ENCODE results near the gene XPA. TPM values are rescaled to one million over a fixed set of nuclear protein-coding genes. Genes with fewer than 3 reads are reported as not detected.

Gene XPA
- total RNA-seq, 1 donor: 11.1 TPM

DNA sequence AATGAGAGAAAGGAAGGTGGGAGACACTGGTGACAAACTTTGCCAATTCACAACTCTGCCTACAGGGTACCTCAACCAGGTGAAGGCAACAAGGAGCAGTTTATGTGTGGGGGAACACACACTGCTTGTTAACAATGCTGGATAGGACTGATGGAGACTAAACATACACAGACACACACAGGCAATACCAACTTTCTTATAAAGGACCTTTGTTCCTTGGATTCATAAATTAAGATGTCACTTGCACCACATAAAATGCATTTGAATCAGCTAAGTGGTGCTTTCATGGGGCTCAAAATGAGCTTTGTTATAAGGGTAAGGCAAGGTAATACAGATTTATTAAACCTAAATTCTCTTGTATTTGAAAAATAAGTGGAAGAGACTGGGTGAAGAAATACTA lies 68.0 kb downstream of the XPA start:
- TF ChIP-seq, protein P1, sequence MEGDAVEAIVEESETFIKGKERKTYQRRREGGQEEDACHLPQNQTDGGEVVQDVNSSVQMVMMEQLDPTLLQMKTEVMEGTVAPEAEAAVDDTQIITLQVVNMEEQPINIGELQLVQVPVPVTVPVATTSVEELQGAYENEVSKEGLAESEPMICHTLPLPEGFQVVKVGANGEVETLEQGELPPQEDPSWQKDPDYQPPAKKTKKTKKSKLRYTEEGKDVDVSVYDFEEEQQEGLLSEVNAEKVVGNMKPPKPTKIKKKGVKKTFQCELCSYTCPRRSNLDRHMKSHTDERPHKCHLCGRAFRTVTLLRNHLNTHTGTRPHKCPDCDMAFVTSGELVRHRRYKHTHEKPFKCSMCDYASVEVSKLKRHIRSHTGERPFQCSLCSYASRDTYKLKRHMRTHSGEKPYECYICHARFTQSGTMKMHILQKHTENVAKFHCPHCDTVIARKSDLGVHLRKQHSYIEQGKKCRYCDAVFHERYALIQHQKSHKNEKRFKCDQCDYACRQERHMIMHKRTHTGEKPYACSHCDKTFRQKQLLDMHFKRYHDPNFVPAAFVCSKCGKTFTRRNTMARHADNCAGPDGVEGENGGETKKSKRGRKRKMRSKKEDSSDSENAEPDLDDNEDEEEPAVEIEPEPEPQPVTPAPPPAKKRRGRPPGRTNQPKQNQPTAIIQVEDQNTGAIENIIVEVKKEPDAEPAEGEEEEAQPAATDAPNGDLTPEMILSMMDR (IDR thresholded peaks at IDR 0.05; ENCODE audit: insufficient read depth, low read length): no peak
- no peak overlapping the region for H3K4me3 ChIP-seq (ENCODE audit: low read depth, low read length)
- no peak for DNase-seq (ENCODE audit: low read depth)

DNA sequence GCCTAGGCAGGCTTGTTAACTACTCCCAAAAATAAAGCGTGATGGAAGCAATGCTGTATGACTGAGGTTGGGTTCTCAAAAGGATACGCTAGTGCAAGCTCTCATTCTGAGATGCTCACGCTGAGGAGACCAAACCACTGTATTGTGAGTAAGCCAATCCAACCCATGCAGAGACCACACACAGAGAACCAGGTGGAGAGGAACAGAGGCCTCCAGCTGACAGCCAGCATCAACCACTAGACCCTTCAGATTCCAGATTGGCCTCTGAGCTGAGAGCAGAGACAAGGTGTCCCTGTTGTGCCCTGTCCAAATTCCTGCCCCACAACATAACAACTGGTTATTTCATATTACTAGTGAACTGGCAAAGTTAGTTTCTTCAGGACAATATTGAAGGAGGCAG lies 68.5 kb downstream of the XPA start:
- TF ChIP-seq, protein P1 (IDR thresholded peaks at IDR 0.05; ENCODE audit: insufficient read depth, low read length): no peak
- no peak overlapping the region for H3K4me3 ChIP-seq (ENCODE audit: low read depth, low read length)
- DNase-seq (ENCODE audit: low read depth): no peak

DNA sequence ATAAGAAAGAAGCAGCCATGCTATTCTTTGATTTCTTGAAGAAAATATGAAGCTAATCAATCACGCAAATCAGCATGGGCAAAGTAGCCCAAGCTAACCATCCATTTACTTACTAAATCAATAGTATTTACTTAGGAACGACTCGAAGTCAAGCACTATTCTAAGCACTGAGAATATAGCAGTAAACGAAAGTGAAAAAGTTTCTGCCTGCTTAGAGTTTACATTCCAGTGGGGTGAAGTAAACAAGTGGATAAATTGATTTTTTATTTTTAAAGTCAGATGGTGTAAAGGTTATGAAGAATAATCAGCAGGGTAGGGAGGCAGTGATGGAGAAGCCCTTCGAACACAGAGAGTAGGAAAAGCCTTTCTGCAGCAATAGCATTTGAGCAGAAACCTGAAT lies 69.5 kb downstream of the XPA start:
- TF ChIP-seq, protein P1 (IDR thresholded peaks at IDR 0.05; ENCODE audit: insufficient read depth, low read length): no peak
- no peak overlapping the region for H3K4me3 ChIP-seq (ENCODE audit: low read depth, low read length)
- no peak for DNase-seq (ENCODE audit: low read depth)

DNA sequence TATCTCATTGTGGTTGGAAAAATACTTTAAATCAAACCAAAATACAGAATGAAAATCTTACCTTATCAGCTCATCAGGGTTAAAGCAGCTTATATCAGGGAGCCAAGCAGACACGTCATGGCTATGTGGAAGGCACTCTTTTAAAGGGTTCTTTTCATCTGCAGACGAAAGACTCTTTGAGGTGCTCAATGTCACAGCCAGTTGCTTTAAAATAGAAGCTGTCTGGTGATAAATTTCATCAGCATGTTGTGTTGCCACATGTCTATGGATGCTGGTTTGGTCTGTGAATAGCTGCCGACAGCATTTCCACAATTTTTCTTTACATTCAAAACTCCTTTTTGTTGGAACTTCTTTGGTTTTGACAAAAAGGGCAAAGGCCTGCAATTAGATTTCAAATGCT lies 71.5 kb downstream of the XPA start:
- H3K4me3 ChIP-seq (ENCODE audit: low read depth, low read length): no peak overlapping the region
- TF ChIP-seq, protein P1 (IDR thresholded peaks at IDR 0.05; ENCODE audit: insufficient read depth, low read length): no peak
- DNase-seq (ENCODE audit: low read depth): no peak

Other genes with a start within 250 kb of the XPA start
- 0.16 and 0.18 TPM in 2 replicates for gene TMOD1, start 195.7 kb downstream of the XPA start, total RNA-seq (ENCODE audit: low replicate concordance)
- gene TSTD2, start 64.0 kb downstream of the XPA start, total RNA-seq (ENCODE audit: low replicate concordance): 17.6 and 23.2 TPM in 2 replicates
- 43.3 and 59.6 TPM in 2 replicates for gene NCBP1, start 63.5 kb downstream of the XPA start, total RNA-seq (ENCODE audit: low replicate concordance)
- gene FOXE1, start 155.9 kb upstream of the XPA start, total RNA-seq (ENCODE audit: low replicate concordance): not detected in 2 replicates
- gene TRMO, start 225.2 kb upstream of the XPA start, total RNA-seq (ENCODE audit: low replicate concordance): 15.1 and 15.7 TPM in 2 replicates
- not detected in 2 replicates for gene HEMGN, start 240.8 kb upstream of the XPA start, total RNA-seq (ENCODE audit: low replicate concordance)